OCI-LY3 (cell line): ENCODE data around the gene CHRM2.

Experiments
- H2AFZ ChIP-seq: fragments of 200-600, 300-600 bp; shearing (Covaris generic); 2 replicates; pipeline ENCODE4 v1.6.0; 2014; ENCODE audit warnings: antibody characterized with exemption, low read depth, low read length
- H3K27ac ChIP-seq: fragments of 200-600, 300-600 bp; sonication (generic); 2 replicates; pipeline ENCODE4 v1.5.1; 2014; ENCODE audit warnings: mild to moderate bottlenecking, low read length, moderate library complexity, mixed read lengths
- H3K27me3 ChIP-seq: fragments of 200-600, 300-600 bp; sonication (generic); 2 replicates; pipeline ENCODE4 v1.6.1; 2014; ENCODE audit warnings: low read depth, low read length, mixed read lengths
- H3K36me3 ChIP-seq: fragments of 200-600, 300-600 bp; sonication (generic); replicated peaks from 2 replicates; pipeline ENCODE3; 2014; ENCODE audit warnings: low read depth, low read length, mixed read lengths
- H3K4me1 ChIP-seq: fragments of 300-600, 200-600 bp; sonication (generic); 2 replicates; pipeline ENCODE4 v1.6.1; 2014; ENCODE audit warnings: low read length, mixed read lengths
- H3K4me2 ChIP-seq: fragments of 200-600, 300-600 bp; sonication (generic); 2 replicates; pipeline ENCODE4 v1.6.1; 2014; ENCODE audit warnings: low read length, mixed read lengths
- H3K4me3 ChIP-seq: fragments of 300-600, 200-600 bp; sonication (generic); 2 replicates; pipeline ENCODE4 v1.5.1; 2014; ENCODE audit warnings: antibody characterized with exemption, mild to moderate bottlenecking, low read length, moderate library complexity
- H3K79me2 ChIP-seq: fragments of 300-600, 200-600 bp; shearing (Covaris generic); 2 replicates; pipeline ENCODE4 v1.6.1; 2014; ENCODE audit warnings: mild to moderate bottlenecking, low read length, mixed read lengths
- H3K9ac ChIP-seq: fragments of 300-600, 200-600 bp; shearing (Covaris generic); 2 replicates; pipeline ENCODE4 v1.6.0; 2014; ENCODE audit warnings: mild to moderate bottlenecking, low read length, moderate library complexity
- H3K9me3 ChIP-seq: fragments of 200-600, 300-600 bp; shearing (Covaris generic); 2 replicates; pipeline ENCODE4 v1.6.1; 2014; ENCODE audit warnings: low read length, mixed read lengths; ENCODE audit not compliant: insufficient read depth
- H4K20me1 ChIP-seq: fragments of 200-600, 300-600 bp; sonication (generic); 2 replicates; pipeline ENCODE4 v1.6.1; 2016; ENCODE audit warnings: low read length, mixed read lengths; ENCODE audit not compliant: insufficient read depth
- CTCF ChIP-seq: fragments of 200-600, 300-600 bp; sonication (generic); IDR thresholded peaks from 2 replicates; pipeline ENCODE4 v1.5.1; 2014; ENCODE audit warnings: antibody characterized with exemption, low read length, low read depth
- EZH2phosphoT487 ChIP-seq: fragments of 200-600 bp; shearing (Covaris generic); IDR thresholded peaks from 2 replicates; pipeline ENCODE4 v1.6.1; 2018; ENCODE audit warnings: antibody characterized with exemption, mixed run types, low read depth

CHRM2 gene

GRCh38 chr7:137001041-137001440, 132.6 kb downstream of the CHRM2 start:
- no peaks in the 10 kb centered on the region for H3K9me3 ChIP-seq
- no peak overlapping the region for H3K4me2 ChIP-seq
- no peak overlapping the region for H2AFZ ChIP-seq
- H3K4me3 ChIP-seq, result no peak overlapping the region
- H3K9ac ChIP-seq, result no peak overlapping the region
- H4K20me1 ChIP-seq, result no peaks in the 10 kb centered on the region
- TF ChIP-seq EZH2phosphoT487 (no peak), CTCF (no peak)
- no peaks in the 10 kb centered on the region for H3K79me2 ChIP-seq
- H3K4me1 ChIP-seq, result no peaks in the 10 kb centered on the region
- H3K36me3 ChIP-seq, result no peaks in the 10 kb centered on the region
- H3K27ac ChIP-seq, result no peak overlapping the region
- no peaks in the 10 kb centered on the region for H3K27me3 ChIP-seq

- no peaks in the 10 kb centered on the region for H3K9me3 ChIP-seq
- TF ChIP-seq EZH2phosphoT487 (no peak), CTCF (no peak)
These were observed 133.0 kb downstream of the CHRM2 start for GRCh38 chr7:137001478-137001877.

GRCh38 chr7:137003086-137003485, 134.6 kb downstream of the CHRM2 start:
- no peaks in the 10 kb centered on the region for H3K27me3 ChIP-seq
- H3K9me3 ChIP-seq, result no peaks in the 10 kb centered on the region
- H2AFZ ChIP-seq, result no peak overlapping the region
- no peaks in the 10 kb centered on the region for H3K36me3 ChIP-seq
- no peak overlapping the region for H3K4me2 ChIP-seq
- no peak overlapping the region for H3K9ac ChIP-seq
- H3K4me1 ChIP-seq, result no peaks in the 10 kb centered on the region
- H4K20me1 ChIP-seq, result no peaks in the 10 kb centered on the region
- no peak for TF ChIP-seq CTCF
- TF ChIP-seq EZH2phosphoT487, result no peak
- H3K4me3 ChIP-seq, result no peak overlapping the region
- no peaks in the 10 kb centered on the region for H3K79me2 ChIP-seq
- H3K27ac ChIP-seq, result no peak overlapping the region

More at GRCh38 chr7:137001478-137001877, 133.0 kb downstream of the CHRM2 start:
- no peaks in the 10 kb centered on the region for H3K4me1 ChIP-seq
- H3K4me2 ChIP-seq, result no peak overlapping the region
- no peak overlapping the region for H3K4me3 ChIP-seq
- no peaks in the 10 kb centered on the region for H3K79me2 ChIP-seq
- no peaks in the 10 kb centered on the region for H4K20me1 ChIP-seq
- no peaks in the 10 kb centered on the region for H3K27me3 ChIP-seq
- H3K27ac ChIP-seq, result no peak overlapping the region
- no peak overlapping the region for H3K9ac ChIP-seq
- H2AFZ ChIP-seq, result no peak overlapping the region
- H3K36me3 ChIP-seq, result no peaks in the 10 kb centered on the region

GRCh38 chr7:137003566-137003965, 135.1 kb downstream of the CHRM2 start:
- Histone ChIP-seq H3K9me3 (no peaks in the 10 kb centered on the region), H4K20me1 (no peaks in the 10 kb centered on the region), H3K4me2 (no peak overlapping the region), H3K36me3 (no peaks in the 10 kb centered on the region), H2AFZ (no peak overlapping the region), H3K9ac (no peak overlapping the region), H3K79me2 (no peaks in the 10 kb centered on the region), H3K27me3 (no peaks in the 10 kb centered on the region), H3K27ac (no peak overlapping the region), H3K4me3 (no peak overlapping the region), H3K4me1 (no peaks in the 10 kb centered on the region)
- TF ChIP-seq CTCF (no peak), EZH2phosphoT487 (no peak)
